GM18519 (cell line): ENCODE results near the gene LRRC8A.
"Not testable (repeated sequence)": the region's sequence is repeated elsewhere in the genome, so short reads cannot be mapped to it uniquely, and the experiment has no call there.

Source experiments
- ATAC-seq: cut with Tn5 transposase; IDR thresholded peaks from one replicate; pipeline ENCODE4 v1.9.1; 2021; ENCODE audit warnings: mild to moderate bottlenecking, moderate library complexity; ENCODE audit not compliant: unreplicated experiment, low FRiP score

LRRC8A gene

GRCh38 chr9:128881884-128882676, at the start of gene LRRC8A, which contains the start of gene KYAT1:
Gene LRRC8A, plus strand, starts transcription at chr9:128882133. Its CDS starts 25,032 bp downstream, at chr9:128907165.
Gene KYAT1, minus strand, starts transcription at chr9:128881950. Its CDS starts 36,545 bp downstream, at chr9:128845405.
- peak; percentile 76 for ATAC-seq

DNA sequence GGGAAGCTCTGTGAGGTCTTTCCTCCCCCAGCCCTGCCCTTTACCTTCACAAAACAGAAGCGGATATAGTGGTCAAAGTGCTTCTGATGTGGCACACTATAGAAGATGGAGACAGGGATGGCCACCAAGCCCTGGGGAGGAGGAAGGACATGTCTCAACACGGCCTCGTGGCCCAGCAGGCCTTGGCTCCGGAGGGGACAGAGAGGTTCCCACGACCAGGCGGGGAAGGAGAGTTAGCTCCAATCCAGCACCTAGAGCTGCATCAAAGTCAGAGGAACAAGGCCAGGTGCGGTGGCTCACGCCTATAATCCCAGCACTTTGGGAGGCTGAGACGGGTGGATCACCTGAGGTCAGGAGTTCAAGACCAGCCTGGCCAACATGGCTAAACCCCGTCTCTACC, 48.2 kb upstream of the LRRC8A start:
- ATAC-seq = no peak

DNA sequence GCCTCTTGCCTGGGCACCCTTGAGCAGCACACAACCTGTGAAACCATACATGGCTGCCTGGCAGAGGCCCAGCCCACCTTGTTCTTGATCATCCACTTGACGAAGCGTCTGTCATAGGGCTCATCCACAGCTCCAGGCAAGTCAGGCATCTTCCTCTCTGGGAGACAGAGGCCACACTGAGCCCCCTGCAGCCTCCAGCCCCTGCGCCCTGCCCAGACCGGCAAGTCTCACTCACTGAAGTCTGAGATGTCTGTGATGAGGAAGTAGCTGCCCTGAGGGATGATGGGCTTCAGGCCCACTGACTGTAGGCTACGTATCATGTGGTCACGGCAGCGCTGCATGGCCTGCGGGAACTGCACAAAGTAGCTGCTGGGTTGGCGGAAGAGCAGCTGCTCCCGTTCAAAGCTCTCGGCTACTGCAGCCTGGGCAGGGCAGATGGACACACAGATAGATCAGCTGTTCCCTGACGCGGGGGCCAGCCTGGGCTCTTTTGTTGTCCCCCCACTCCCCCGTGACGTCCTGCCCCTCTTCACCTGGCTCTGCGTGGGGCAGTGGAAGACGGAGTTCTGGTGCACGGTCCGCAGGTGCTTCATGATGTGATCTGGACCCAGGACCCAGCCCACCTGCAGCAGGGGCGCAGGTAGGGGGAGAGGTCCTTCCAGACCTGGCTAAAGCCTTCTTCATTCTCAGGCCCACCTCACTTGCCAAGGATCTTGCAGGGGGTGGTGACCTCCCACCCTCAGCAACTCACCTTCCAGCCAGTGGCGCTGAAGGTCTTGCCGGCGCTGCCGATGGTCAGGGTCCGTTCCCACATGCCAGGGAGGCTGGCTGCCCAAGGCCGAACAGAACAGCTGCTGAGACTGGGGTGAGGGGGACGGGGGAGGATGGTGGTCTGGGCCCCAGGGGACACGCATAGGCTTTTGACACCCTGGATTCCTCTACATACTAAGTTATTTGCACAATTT, 46.4 kb upstream of the LRRC8A start:
- ATAC-seq = no peak

DNA sequence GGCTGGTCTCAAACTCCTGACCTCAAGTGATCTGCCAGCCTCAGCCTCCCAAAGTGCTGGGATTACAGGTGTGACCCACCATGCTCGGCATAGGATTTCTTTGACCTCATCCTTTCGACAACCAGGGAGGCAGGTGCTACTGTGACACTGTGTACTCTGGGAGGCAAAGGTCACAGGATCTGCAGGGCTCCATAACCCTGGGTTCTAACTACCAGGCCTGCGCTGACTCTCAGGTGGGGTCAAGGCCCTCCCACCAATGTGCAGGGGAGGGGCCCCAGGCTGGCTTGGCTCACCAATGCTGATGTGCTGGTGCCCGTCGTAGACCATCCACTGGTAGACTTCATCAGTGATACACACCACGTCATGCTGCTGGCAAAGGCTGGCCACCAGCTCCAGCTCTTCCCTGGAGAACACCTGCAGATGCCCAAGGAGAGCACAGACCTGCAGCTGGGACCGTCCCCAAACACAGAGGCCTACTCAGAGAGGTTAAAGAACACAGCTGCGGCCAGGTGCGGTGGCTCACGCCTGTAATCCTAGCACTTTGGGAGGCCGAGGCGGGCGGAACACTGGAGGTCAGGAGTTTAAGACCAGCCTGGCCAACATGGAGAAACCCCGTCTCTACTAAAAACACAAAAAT, 45.3 kb upstream of the LRRC8A start:
- ATAC-seq = no peak

GRCh38 chr9:128838338-128838737, 43.6 kb upstream of the LRRC8A start:
- no peak for ATAC-seq

DNA sequence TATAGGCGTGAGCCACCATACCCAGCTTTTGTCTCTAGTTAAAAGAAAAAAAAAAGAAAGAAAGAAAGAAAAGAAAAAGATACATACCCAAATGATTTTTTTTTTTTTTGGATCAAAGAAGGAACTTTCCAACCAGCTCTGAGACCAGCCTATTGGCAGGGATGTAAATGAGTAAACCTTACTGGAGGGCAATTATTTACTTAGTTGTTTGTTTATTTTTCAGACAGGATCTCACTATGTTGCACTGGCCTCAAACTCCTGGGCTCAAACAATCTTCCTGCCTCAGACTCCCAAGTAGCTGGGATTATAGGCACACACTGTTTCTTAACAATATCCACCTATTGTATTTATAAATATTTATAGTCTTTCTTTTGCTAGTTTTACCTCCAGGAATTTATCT, 41.4 kb upstream of the LRRC8A start:
- no peak for ATAC-seq

GRCh38 chr9:128841694-128842492, 40.0 kb upstream of the LRRC8A start:
- no peak for ATAC-seq

DNA sequence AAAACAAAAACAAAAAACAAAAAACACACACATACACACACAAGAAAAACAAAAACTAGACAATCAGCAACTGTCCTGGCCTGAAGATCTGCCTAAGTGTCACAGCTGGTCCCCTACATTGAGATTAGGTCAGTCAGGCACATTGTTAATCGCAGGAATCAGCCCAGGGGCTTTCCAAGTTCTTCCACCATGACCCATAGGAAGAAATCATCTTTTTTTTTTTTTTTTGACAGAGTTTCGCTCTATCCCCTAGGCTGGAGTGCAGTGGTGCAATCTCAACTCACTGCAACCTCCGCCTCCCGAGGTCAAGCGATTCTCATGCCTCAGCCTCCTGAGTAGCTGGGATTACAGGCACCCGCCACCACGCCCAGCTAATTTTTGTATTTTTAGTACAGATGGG, 38.8 kb upstream of the LRRC8A start:
- ATAC-seq = not testable (repeated sequence)

DNA sequence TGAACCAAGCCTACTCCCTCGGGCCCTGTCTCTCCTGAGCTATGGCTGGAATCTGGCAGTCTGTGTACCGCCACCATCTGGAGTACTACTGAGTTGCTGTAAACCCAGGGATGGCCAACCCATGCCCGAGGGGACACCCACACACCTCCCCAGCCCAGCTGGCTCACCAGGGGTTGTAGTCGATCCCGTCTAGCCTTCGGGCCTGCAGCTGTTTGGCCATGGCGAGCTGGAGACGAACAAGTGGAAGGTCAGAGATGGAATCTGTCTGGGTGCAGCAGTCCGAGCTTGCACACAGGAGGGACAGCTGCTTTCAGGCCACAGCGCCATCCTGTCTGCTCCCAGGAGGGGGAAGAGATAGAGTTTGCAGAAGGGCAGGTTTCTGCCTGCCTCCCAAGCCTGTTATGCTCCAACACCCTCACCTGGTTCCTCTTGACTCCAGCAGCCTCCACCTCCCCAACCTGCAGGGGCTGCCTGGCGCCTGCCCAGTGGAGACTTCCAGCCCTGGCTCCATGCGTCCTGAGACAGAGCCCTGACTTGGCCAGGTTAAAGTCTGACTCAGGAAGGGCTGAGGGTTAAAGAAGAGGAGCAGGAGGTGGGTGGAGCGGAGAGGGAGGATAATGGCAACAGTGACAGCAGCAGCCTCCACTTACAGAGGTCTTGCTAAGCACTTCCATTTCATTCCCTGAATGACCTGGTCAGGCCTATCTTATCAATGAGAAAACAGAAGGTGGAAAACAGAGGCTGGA, 36.6 kb upstream of the LRRC8A start:
- ATAC-seq = no peak

DNA sequence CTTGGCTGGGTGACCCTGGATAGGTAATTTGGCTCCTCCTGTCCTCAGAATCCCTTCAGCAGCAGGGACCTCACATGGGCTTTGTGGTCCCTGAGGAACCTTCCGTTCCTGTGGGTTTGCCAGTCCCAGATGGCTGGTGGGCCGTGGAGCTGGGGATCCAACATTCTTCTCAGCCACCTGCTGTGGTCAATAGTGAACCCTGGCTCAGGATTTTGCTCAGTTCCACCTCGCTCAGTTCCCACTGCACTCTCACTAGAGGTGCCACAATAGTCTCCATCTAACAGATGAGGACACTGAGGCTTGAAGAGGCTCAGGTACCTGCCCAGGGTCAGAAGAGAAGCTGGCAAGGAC, 35.3 kb upstream of the LRRC8A start:
- no peak for ATAC-seq

- ATAC-seq = no peak
Observed at GRCh38 chr9:128847803-128848202, 34.1 kb upstream of the LRRC8A start.

DNA sequence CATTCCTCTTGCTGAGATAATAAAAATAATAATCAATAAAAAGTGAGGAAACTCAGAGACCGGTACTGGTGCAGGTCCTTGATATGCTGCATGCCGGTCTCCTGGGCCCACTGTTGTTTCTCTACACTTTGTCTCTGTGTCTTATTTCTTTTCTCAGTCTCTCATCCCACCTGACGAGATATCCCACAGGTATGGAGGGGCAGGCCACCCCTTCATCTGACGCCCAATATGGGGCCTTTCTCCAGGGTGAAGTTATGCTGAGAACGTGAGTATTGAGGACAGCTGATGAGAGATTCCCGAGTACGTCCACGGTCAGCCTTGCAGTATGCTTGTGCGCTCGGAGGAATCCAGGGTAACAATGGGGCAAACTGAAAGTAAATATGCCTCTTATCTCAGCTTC, 30.9 kb upstream of the LRRC8A start:
- not testable (repeated sequence) for ATAC-seq

GRCh38 chr9:128851779-128852600, 29.9 kb upstream of the LRRC8A start:
- ATAC-seq = not testable (repeated sequence)

- not testable (repeated sequence) for ATAC-seq
Observed at GRCh38 chr9:128852646-128853045, 29.3 kb upstream of the LRRC8A start.

- ATAC-seq = not testable (repeated sequence)
Observed at GRCh38 chr9:128854454-128854853, 27.5 kb upstream of the LRRC8A start.

GRCh38 chr9:128858476-128858875, 23.5 kb upstream of the LRRC8A start:
- not testable (repeated sequence) for ATAC-seq

DNA sequence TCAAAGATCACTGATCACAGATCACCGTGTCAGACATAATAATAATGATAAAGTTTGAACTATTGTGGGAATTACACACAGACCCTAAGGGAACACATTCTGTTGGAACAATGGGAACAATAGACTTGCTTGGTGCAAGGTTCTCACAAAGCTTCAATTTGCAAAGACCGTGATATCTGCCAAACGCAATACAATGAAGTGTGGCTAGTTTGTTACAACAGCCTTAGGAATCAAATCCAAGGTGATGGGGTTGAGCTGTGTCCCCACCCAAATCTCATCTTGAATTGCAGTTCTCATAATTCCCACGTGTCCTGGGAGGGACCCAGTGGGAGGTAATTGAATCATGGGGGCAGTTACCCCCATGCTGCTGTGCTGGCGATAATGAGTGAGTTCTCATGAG, 21.0 kb upstream of the LRRC8A start:
- ATAC-seq = no peak

GRCh38 chr9:128861501-128861900, 20.4 kb upstream of the LRRC8A start:
- no peak for ATAC-seq
